Sigmoid colon (tissue), 7 donors: ENCODE results near the gene LAPTM5. TPM values are rescaled to one million over a fixed set of nuclear protein-coding genes. Genes with fewer than 3 reads are reported as not detected.
A peak's percentile ranks its signal among the peaks of the same experiment; 100 is the strongest.

ENCODE experiments used
- DNase-seq: peaks from one replicate; pipeline ENCODE4 v3.0.0-alpha.2; 2019
- H3K27ac ChIP-seq, 4 donors: fragments of 200-600 bp; sonication (generic); one replicate each; pipeline ENCODE4 v1.5.1; 2016 to 2019; ENCODE audit warnings: mild to moderate bottlenecking in 1 of 4
- H3K27me3 ChIP-seq, 3 donors: fragments of 200-600 bp; sonication (generic); one replicate each; pipeline ENCODE4 v1.5.1; 2019; ENCODE audit warnings: mild to moderate bottlenecking in 1 of 3
- H3K36me3 ChIP-seq, 4 donors: fragments of 200-600 bp; sonication (generic); one replicate each; pipeline ENCODE4 v1.5.1; 2016 to 2019
- H3K4me1 ChIP-seq, 4 donors: fragments of 200-600 bp; sonication (generic); one replicate each; pipeline ENCODE4 v1.5.1; 2017 to 2019
- H3K4me3 ChIP-seq, 4 donors: fragments of 200-600 bp; sonication (generic); one replicate each; pipeline ENCODE4 v1.5.1; 2017 to 2019; ENCODE audit warnings: mild to moderate bottlenecking in 2 of 4, moderate library complexity in 1 of 4
- H3K9me3 ChIP-seq, 4 donors: fragments of 200-600 bp in 3 of 4; sonication (generic) in 3 of 4; one replicate each; pipeline versions ENCODE4 v1.5.1 to v1.6.1; 2013 to 2019
- CTCF ChIP-seq, 4 experiments: fragments of 450-650 bp in 3 of 4; fragments of 200-600 bp in 1 of 4; IDR thresholded peaks; one replicate each; pipeline ENCODE4 v1.5.1; 2016 to 2019; ENCODE audit warnings: antibody characterized with exemption in 4 of 4, mild to moderate bottlenecking in 3 of 4, moderate library complexity in 2 of 4
- EP300 ChIP-seq, 4 donors: sonication (generic); formaldehyde crosslinking; IDR thresholded peaks; one replicate each; pipeline ENCODE4 v1.6.1; 2017; ENCODE audit warnings: antibody characterized with exemption in 4 of 4
- POLR2A ChIP-seq, 2 donors: fragments of 450-650 bp; IDR thresholded peaks; one replicate each; pipeline ENCODE4 v1.6.1; 2016; ENCODE audit warnings: antibody characterized with exemption in 2 of 2, mild to moderate bottlenecking in 2 of 2, moderate library complexity in 2 of 2
- POLR2AphosphoS5 ChIP-seq, 4 donors: sonication (generic); formaldehyde crosslinking; IDR thresholded peaks; one replicate each; pipeline ENCODE4 v1.6.1; 2017; ENCODE audit warnings: antibody characterized with exemption in 4 of 4
- WGBS, 2 donors: extraction: QIAGEN DNeasy Blood & Tissue Kit; methylation state at CpG; one replicate each; pipeline ENCODE4 v1.1.7; 2013; 5-methylcytosine and 5-hydroxymethylcytosine counted together
- intact Hi-C: fragments of 100-400 bp; cut with DNase I; formaldehyde crosslinking; loops from one replicate; pipeline ENCODE4 v1.15.1; 2023
- polyA plus RNA-seq, 3 donors: library from polyadenylated mRNA; stranded (reverse); fragments of 200-250 nt; gene quantifications; one replicate each; pipeline ENCODE4 v1.2.3, GENCODE V29; 2013
- total RNA-seq, 4 donors: library from RNA; depleted of rRNA; stranded (reverse); fragments of >200 nt; gene quantifications; one replicate each; pipeline ENCODE4 v1.1.0, GENCODE V29; 2016
- donor health status: healthy with polysubstance abuse.
- donor health status: Bipolar disorder and iron deficiency.
- donor health status: healthy.

Gene LAPTM5
- total and polyA plus RNA-seq, 7 donors, result 30.2 to 219 (median 47.4) TPM

DNA sequence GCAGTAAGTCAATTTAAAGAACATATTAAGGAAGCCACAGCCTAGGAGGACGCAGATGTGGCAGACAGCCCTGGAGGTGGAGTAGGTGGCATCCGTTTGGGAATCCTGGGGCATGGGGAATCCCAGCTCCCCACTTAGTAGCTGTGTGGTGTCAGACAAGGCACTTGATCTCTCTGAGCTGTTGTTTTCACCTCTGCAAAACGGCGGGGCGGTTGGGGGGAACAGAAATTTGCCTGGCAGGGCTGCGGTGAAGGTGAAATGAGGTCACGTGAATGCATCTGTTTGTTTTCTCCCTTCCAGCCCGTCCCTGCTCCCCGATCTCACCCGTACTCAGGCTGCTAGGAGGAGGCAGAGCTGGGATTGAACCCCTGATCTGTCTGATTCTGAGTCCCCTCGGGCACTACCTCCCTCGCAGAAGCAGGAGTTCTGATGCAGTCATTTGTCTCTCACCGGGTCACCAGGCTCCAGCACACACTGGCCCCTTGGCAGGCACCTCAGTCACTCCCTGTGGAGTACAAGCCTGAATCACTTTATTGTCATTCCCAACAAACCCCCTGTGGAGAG is 2.2 kb upstream of the LAPTM5 start:
- no peaks in the 10 kb centered on the region for H3K27me3 ChIP-seq
- no peaks in the 10 kb centered on the region for H3K36me3 ChIP-seq
- 72 to 89% methylated on average over 13 of the region's 13 CpGs for WGBS, 2 donors
- no peak for TF ChIP-seq POLR2AphosphoS5 (IDR thresholded peaks at IDR 0.05)
- no peak for TF ChIP-seq POLR2A (IDR thresholded peaks at IDR 0.05)
- no peak for TF ChIP-seq EP300 (IDR thresholded peaks at IDR 0.05)
- TF ChIP-seq CTCF (IDR thresholded peaks at IDR 0.05), result no peak
- intact Hi-C loops, result no loop called here
- no peak for DNase-seq
- H3K27ac ChIP-seq, result no peak overlapping the region
- peaks cover 0 to 42% (median 34%) of the 10 kb centered on the region in 4 donors for H3K4me1 ChIP-seq
- no peak overlapping the region for H3K4me3 ChIP-seq
- no peaks in the 10 kb centered on the region for H3K9me3 ChIP-seq

DNA sequence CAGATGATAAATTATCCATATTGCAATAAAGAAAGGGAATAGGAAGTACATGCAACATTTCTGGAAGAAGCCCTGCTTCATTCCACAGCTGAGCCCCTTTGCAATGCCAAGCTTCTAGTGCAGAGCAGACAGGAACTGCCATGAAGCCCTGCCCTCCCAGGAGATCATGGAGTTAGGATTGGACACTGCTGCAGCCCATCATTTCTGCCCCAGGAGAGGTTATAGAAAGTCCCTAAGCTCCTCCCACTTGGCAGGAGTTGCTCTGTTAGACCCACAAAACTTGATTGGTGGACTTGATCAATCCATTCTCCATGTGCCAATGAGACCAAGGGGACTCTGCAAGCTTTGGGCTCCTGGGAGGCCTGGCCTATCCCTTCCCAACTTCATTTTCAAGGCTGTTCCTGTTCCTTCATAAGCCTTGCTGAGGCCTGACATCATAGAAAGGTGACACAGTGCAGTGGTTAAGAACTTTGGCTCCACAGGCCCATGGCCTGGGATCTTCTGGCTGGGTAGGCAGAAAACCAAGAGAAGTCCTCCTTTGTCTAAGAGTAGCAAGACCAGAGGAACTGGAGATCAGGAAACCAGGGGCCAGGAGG is 1.3 kb upstream of the LAPTM5 start:
- intact Hi-C loops, result no loop called here
- no peak for DNase-seq
- TF ChIP-seq CTCF (IDR thresholded peaks at IDR 0.05), result no peak
- no peak for TF ChIP-seq POLR2AphosphoS5 (IDR thresholded peaks at IDR 0.05)
- no peak for TF ChIP-seq POLR2A (IDR thresholded peaks at IDR 0.05)
- no peak for TF ChIP-seq EP300 (IDR thresholded peaks at IDR 0.05)
- no peaks in the 10 kb centered on the region for H3K9me3 ChIP-seq
- H3K36me3 ChIP-seq, result no peaks in the 10 kb centered on the region
- no peak overlapping the region for H3K4me3 ChIP-seq
- peaks cover 0 to 34% (median 28%) of the 10 kb centered on the region in 4 donors for H3K4me1 ChIP-seq
- H3K27ac ChIP-seq, result no peak overlapping the region
- no peaks in the 10 kb centered on the region for H3K27me3 ChIP-seq

- TF ChIP-seq CTCF (IDR thresholded peaks at IDR 0.05), result no peak
- TF ChIP-seq EP300 (IDR thresholded peaks at IDR 0.05), result no peak
- intact Hi-C loops, result no loop called here
- H3K9me3 ChIP-seq, result no peaks in the 10 kb centered on the region
- H3K4me3 ChIP-seq, result no peak overlapping the region
- H3K27ac ChIP-seq, result peak overlapping the region; percentile 61 to 74 (median 66)
- DNase-seq, result no peak
- H3K36me3 ChIP-seq, result no peaks in the 10 kb centered on the region
- 78 to 91% methylated on average over 7 of the region's 7 CpGs for WGBS, 2 donors
- H3K4me1 ChIP-seq, result peaks cover 0 to 28% (median 21%) of the 10 kb centered on the region in 4 donors
- no peaks in the 10 kb centered on the region for H3K27me3 ChIP-seq
Observed at GRCh38 chr1:30758121-30758688, 631 bp upstream of the LAPTM5 start.

DNA sequence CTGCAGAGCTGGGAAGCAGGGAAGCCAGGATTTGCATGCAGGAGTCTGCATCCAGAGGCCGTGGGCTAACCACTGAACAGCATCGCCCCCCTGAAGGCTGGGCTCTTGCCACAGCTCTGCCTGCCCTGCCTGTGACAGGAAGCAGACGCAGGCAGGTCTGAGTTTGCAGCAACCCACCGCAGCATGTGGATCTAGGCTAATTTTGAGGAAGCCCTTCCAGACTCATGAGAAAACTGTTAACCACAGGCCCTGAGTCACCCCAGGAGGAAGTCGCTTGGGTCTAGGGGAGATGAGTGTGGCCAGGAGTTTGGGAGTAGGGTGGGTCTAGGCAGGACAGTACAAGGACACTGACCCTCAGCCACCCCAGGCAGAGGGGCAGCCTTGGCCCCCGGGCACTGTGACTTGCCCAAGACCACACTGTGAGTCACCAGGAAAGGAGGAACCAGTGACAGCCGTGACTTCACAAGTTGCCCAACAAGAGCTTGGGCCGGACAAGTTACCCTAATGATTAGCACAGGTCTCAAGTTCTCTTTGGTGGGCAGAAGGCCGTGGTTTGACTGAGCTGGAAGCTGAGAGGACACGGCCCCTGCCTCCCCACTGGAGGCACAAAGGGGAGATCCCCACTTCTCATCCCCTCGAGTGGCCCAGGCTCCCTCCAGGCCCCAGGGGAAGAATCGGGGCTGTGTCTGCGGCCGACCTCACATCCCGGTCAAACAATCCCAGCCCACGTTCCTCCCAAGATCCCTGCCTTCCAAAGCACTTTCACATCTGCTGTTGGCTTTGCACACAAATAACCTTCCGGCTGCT is 826 bp downstream of the LAPTM5 start:
- no peaks in the 10 kb centered on the region for H3K9me3 ChIP-seq
- DNase-seq, result peak; percentile 84
- 38 to 77% methylated on average over 17 of the region's 17 CpGs for WGBS, 2 donors
- H3K4me1 ChIP-seq, result peaks cover 0 to 14% (median 10%) of the 10 kb centered on the region in 4 donors
- H3K36me3 ChIP-seq, result no peaks in the 10 kb centered on the region
- intact Hi-C loops, result no loop called here
- peak overlapping the region; percentile 61 to 74 (median 66) for H3K27ac ChIP-seq
- H3K27me3 ChIP-seq, result no peaks in the 10 kb centered on the region
- H3K4me3 ChIP-seq, result peak overlapping the region; percentile 8 to 44 (median 28)
- TF ChIP-seq POLR2A (IDR thresholded peaks at IDR 0.05), result no peak
- TF ChIP-seq CTCF (IDR thresholded peaks at IDR 0.05), result no peak
- peak in 3 of 4 donors; percentile 10 to 51 (median 25) for TF ChIP-seq POLR2AphosphoS5 (IDR thresholded peaks at IDR 0.05)
- TF ChIP-seq EP300 (IDR thresholded peaks at IDR 0.05), result peak in 2 of 4 donors; percentile 29 to 46
